Ovary (tissue), 9 donors: ENCODE results near the gene PTPRU. TPM values are rescaled to one million over a fixed set of nuclear protein-coding genes. Genes with fewer than 3 reads are reported as not detected.

Experiments used
- DNase-seq, 5 donors: peaks; one replicate each; pipeline ENCODE4 v3.0.0-alpha.2; 2019 to 2020
- H3K27ac ChIP-seq, 2 donors: fragments of 200-600 bp; one replicate each; pipeline versions ENCODE4 v1.5.1 to v1.8.0; 2019 to 2022
- H3K27me3 ChIP-seq: fragments of 200-600 bp; one replicate; pipeline ENCODE4 v1.8.0; 2022
- H3K36me3 ChIP-seq: fragments of 200-600 bp; sonication (generic); one replicate; pipeline ENCODE4 v1.5.1; 2019
- H3K4me1 ChIP-seq: one replicate; pipeline ENCODE4 v1.8.1; 2013; ENCODE audit warnings: mild to moderate bottlenecking, moderate library complexity; ENCODE audit not compliant: insufficient read depth
- H3K4me3 ChIP-seq: fragments of 200-600 bp; sonication (generic); one replicate; pipeline ENCODE4 v1.5.1; 2017
- H3K9me3 ChIP-seq, 2 donors: fragments of 200-600 bp in 1 of 2; sonication (generic) in 1 of 2; one replicate each; pipeline versions ENCODE4 v1.5.1 to v1.8.1; 2013 to 2019; ENCODE audit warnings: mild to moderate bottlenecking in 1 of 2, moderate library complexity in 1 of 2
- CTCF ChIP-seq, 3 donors: fragments of 450-650 bp in 2 of 3; fragments of 200-600 bp in 1 of 3; IDR thresholded peaks; one replicate each; pipeline versions ENCODE4 v1.5.1 to v1.8.0; 2016 to 2022; ENCODE audit warnings: antibody characterized with exemption in 3 of 3, mild to moderate bottlenecking in 1 of 3
- EP300 ChIP-seq: sonication (generic); formaldehyde crosslinking; IDR thresholded peaks from one replicate; pipeline ENCODE4 v1.6.1; 2017; ENCODE audit warnings: antibody characterized with exemption
- POLR2A ChIP-seq: fragments of 450-650 bp; IDR thresholded peaks from one replicate; pipeline ENCODE4 v1.6.1; 2017; ENCODE audit warnings: antibody characterized with exemption, mild to moderate bottlenecking, moderate library complexity
- WGBS, 3 donors: extraction: QIAGEN DNeasy Blood & Tissue Kit in 1 of 3; methylation state at CpG; one replicate each; pipeline versions ENCODE4 v1.1.5 to v1.1.7; 2013 to 2017; 5-methylcytosine and 5-hydroxymethylcytosine counted together
- intact Hi-C, 4 donors: fragments of 100-400 bp; cut with DNase I; formaldehyde crosslinking; loops; one replicate each; pipeline versions ENCODE4 v1.11.0 to v1.15.1; 2022 to 2023
- polyA plus RNA-seq, 2 donors: library from polyadenylated mRNA; stranded (reverse); fragments of 200-250 nt in 1 of 2; fragments of 350-450 nt in 1 of 2; fragmentation: Illumina TruSeq in 1 of 2; extraction: RNeasy Lipid Tissue Mini Kit (QIAGEN cat#74804) in 1 of 2; gene quantifications; one replicate each; pipeline ENCODE4 v1.2.3, GENCODE V29; 2013 to 2014
- total RNA-seq, 7 donors: library from RNA; depleted of rRNA in 2 of 7; stranded (reverse); fragments of >200 nt in 2 of 7; fragmentation: NEBNext Ultra II Directional in 3 of 7; extraction: Animal tissue kit (Norgen Biotek cat#: 25700) in 3 of 7; gene quantifications; one replicate each; pipeline versions ENCODE4 v1.1.0 to v1.2.4, GENCODE V29; 2016 to 2023
- donor health status: DM: no; HTN: no; CAD: no; lungs with moderate emphysema.
- donor health status: DM: no; HTN: no; CAD: no.
- donor health status: Bipolar disorder and iron deficiency.
- donor health status: DM: yes; HTN: yes; CAD: no.
- donor health status: DM: no; HTN: no; CAD: no.
- donor health status: DM: yes; HTN: yes; CAD: no.

PTPRU gene
- total and polyA plus RNA-seq, 9 donors, result 2.9 to 45.2 (median 29.9) TPM

GRCh38 chr1:29319300-29320110, 83.2 kb downstream of the PTPRU start:
- TF ChIP-seq CTCF (IDR thresholded peaks at IDR 0.05), result no peak
- no peak for TF ChIP-seq EP300
- no peak for TF ChIP-seq POLR2A
- H3K4me3 ChIP-seq, result no peak overlapping the region
- WGBS, 3 donors, result 79 to 85% (median 80%) methylated on average over 9 of the region's 9 CpGs
- H3K9me3 ChIP-seq, result no peaks in the 10 kb centered on the region
- no peaks in the 10 kb centered on the region for H3K4me1 ChIP-seq
- H3K27me3 ChIP-seq, result no peaks in the 10 kb centered on the region
- no peak overlapping the region for H3K27ac ChIP-seq
- intact Hi-C loops, result no loop called here
- no peak for DNase-seq
- no peaks in the 10 kb centered on the region for H3K36me3 ChIP-seq

GRCh38 chr1:29320156-29320940, 84.0 kb downstream of the PTPRU start:
- no peak overlapping the region for H3K4me3 ChIP-seq
- H3K27ac ChIP-seq, result no peak overlapping the region
- no peaks in the 10 kb centered on the region for H3K27me3 ChIP-seq
- WGBS, 3 donors, result 94 to 97% (median 94%) methylated on average over 19 to 21 of the region's 21 CpGs
- TF ChIP-seq EP300, result no peak
- no peak for TF ChIP-seq POLR2A
- no peak for TF ChIP-seq CTCF (IDR thresholded peaks at IDR 0.05)
- H3K36me3 ChIP-seq, result no peaks in the 10 kb centered on the region
- no peak for DNase-seq
- intact Hi-C loops, result no loop called here
- H3K4me1 ChIP-seq, result no peaks in the 10 kb centered on the region
- H3K9me3 ChIP-seq, result no peaks in the 10 kb centered on the region

GRCh38 chr1:29321176-29321575, 84.9 kb downstream of the PTPRU start:
- H3K4me1 ChIP-seq, result no peaks in the 10 kb centered on the region
- TF ChIP-seq POLR2A (no peak), EP300 (no peak), CTCF (IDR thresholded peaks at IDR 0.05) (no peak)
- no peaks in the 10 kb centered on the region for H3K27me3 ChIP-seq
- 85 to 97% (median 94%) methylated on average over 2 of the region's 2 CpGs for WGBS, 3 donors
- intact Hi-C loops, result no loop called here
- H3K36me3 ChIP-seq, result no peaks in the 10 kb centered on the region
- no peak for DNase-seq
- H3K9me3 ChIP-seq, result no peaks in the 10 kb centered on the region
- H3K27ac ChIP-seq, result no peak overlapping the region
- no peak overlapping the region for H3K4me3 ChIP-seq

- Histone ChIP-seq H3K27ac (no peak overlapping the region), H3K36me3 (no peaks in the 10 kb centered on the region), H3K9me3 (no peaks in the 10 kb centered on the region), H3K4me1 (no peaks in the 10 kb centered on the region), H3K27me3 (no peaks in the 10 kb centered on the region), H3K4me3 (no peak overlapping the region)
- DNase-seq, result no peak
- TF ChIP-seq EP300 (no peak), CTCF (IDR thresholded peaks at IDR 0.05) (no peak), POLR2A (no peak)
- 68 to 85% (median 71%) methylated on average over 8 of the region's 8 CpGs for WGBS, 3 donors
- intact Hi-C loops, result no loop called here
Observed at GRCh38 chr1:29322147-29322694, 85.9 kb downstream of the PTPRU start.
